ENCODE results near the gene KIF19. TPM values are rescaled to one million over a fixed set of nuclear protein-coding genes. Genes with fewer than 3 reads are reported as not detected.
"Not testable (repeated sequence)": the region's sequence is repeated elsewhere in the genome, so short reads cannot be mapped to it uniquely, and the experiment has no call there.

KIF19 gene
- total RNA-seq (10 to 100 TPM in 1 of 2 donors, 1 to 10 TPM in 1; 8.9 to 12.7 TPM), polyA plus RNA-seq (1 to 10 TPM; 4.2 to 4.5 TPM)
- long read RNA-seq, donor 1, partial matches to known transcripts, result 0 of 2 reads
- long read RNA-seq, donor 1, other reads (novel, unspliced or antisense), result 0 of 2 reads
- long read RNA-seq, donor 2, result 0 reads
- long read RNA-seq, donor 3, result 0 reads
- long read RNA-seq, donor 4, result 0 reads
- long read RNA-seq, donor 5, partial matches to known transcripts, result 0 of 1 reads
- long read RNA-seq, donor 5, other reads (novel, unspliced or antisense), result 0 of 1 reads

- DNase-seq (peak; percentile 57 to 74 (median 72)), ATAC-seq (ENCODE audit: insufficient read depth, low FRiP score) (no peak)
- Histone ChIP-seq H3K9ac (ENCODE audit: insufficient read depth in 1 of 2, low read length in 2 of 2) (no peak within 1 kb of the TSS), H3K27me3 (ENCODE audit: control insufficient read depth in 3 of 3, insufficient read depth in 3 of 3, low read length in 2 of 3) (peaks cover 0 to 19% (median 7%) of the 10 kb centered on the region in 3 donors), H3K36me3 (ENCODE audit: control insufficient read depth in 4 of 4, insufficient read depth in 4 of 4, low read length in 4 of 4) (no peaks in the 10 kb centered on the region), H3K4me3 (no peak within 1 kb of the TSS), H3K4me1 (ENCODE audit: control insufficient read depth in 5 of 5, insufficient read depth in 5 of 5, low read length in 5 of 5) (peaks cover 0 to 14% (median 4%) of the 10 kb centered on the region in 5 donors), H3K9me3 (ENCODE audit: control insufficient read depth in 4 of 4, insufficient read depth in 3 of 4, low read length in 3 of 4) (no peaks in the 10 kb centered on the region), H3K27ac (ENCODE audit: low read depth in 1 of 2, low read length in 1 of 2) (no peak within 1 kb of the TSS)
- WGBS, 2 donors, result 4 to 12% methylated on average over 16 to 73 of the region's 73 CpGs
- TF ChIP-seq CTCF (IDR thresholded peaks at IDR 0.05; ENCODE audit: control extremely low read depth, extremely low read depth), result no peak
These were observed at the start of gene KIF19 for GRCh38 chr17:74325743-74326379. KIF19 (plus strand) TSS chr17:74326226; CDS start chr17:74326350, 124 bp downstream.

DNA sequence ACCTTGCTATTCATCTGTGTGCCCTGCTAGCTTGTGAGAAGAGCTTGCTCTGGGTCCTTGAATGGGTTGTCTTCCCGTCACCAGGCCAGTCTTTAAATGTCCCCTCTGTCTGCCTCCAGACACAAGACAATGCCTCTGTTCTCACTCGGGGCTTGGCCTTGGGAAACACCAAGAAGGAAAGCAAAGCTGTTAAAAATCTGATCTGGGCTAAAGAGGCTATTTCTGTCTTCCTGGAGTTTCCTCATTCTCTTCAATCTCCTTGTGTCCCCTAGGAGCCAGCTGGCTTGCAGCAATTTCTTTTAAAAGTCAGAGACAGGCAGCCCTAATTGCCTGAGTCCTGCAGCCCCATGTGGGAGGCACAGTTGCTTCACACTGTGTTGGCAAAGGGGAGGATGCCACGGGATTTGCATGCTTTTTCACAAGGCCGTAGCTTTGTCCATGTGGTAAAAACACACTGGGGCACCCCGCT lies 49.5 kb upstream of the KIF19 start:
- peak overlapping the region in 1 of 2 donors; percentile 62 for H3K27ac ChIP-seq (ENCODE audit: low read depth in 1 of 2, low read length in 1 of 2)
- H3K27me3 ChIP-seq (ENCODE audit: control insufficient read depth in 3 of 3, insufficient read depth in 3 of 3, low read length in 2 of 3), result no peaks in the 10 kb centered on the region
- peaks cover 0 to 33% (median 4%) of the 10 kb centered on the region in 5 donors for H3K4me1 ChIP-seq (ENCODE audit: control insufficient read depth in 5 of 5, insufficient read depth in 5 of 5, low read length in 5 of 5)
- ATAC-seq (ENCODE audit: insufficient read depth, low FRiP score) (no peak), DNase-seq (no peak)
- no peaks in the 10 kb centered on the region for H3K36me3 ChIP-seq (ENCODE audit: control insufficient read depth in 4 of 4, insufficient read depth in 4 of 4, low read length in 4 of 4)
- H3K9ac ChIP-seq (ENCODE audit: insufficient read depth in 1 of 2, low read length in 2 of 2), result no peak overlapping the region
- no peak for TF ChIP-seq CTCF (IDR thresholded peaks at IDR 0.05; ENCODE audit: control extremely low read depth, extremely low read depth)
- WGBS, 2 donors, result 64 to 67% methylated on average over 5 of the region's 5 CpGs
- H3K4me3 ChIP-seq, result no peak overlapping the region
- no peaks in the 10 kb centered on the region for H3K9me3 ChIP-seq (ENCODE audit: control insufficient read depth in 4 of 4, insufficient read depth in 3 of 4, low read length in 3 of 4)

DNA sequence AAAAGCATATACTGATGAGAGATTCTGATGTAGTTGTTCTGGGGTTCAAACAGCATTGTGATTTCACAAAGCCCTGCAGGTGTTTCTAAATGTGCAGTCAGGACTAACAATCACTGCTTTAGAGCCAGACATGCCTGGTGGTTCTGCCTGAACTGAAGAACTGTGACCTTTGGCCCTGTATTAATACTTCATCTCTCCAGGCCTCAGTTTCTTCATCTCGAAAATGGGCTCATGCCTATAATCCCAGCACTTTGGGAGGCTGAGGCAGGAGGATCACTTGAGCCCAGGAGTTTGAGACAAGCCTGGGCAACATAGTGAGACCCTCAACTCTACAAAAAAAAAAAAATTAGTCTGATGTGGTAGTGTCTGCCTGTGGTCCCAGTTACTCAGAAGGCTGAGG lies 48.1 kb upstream of the KIF19 start:
- H3K27ac ChIP-seq (ENCODE audit: low read depth in 1 of 2, low read length in 1 of 2), result no peak overlapping the region
- WGBS, 2 donors, result 86 to 89% methylated on average over 1 of the region's 1 CpG
- H3K9me3 ChIP-seq (ENCODE audit: control insufficient read depth in 4 of 4, insufficient read depth in 3 of 4, low read length in 3 of 4), result no peaks in the 10 kb centered on the region
- H3K27me3 ChIP-seq (ENCODE audit: control insufficient read depth in 3 of 3, insufficient read depth in 3 of 3, low read length in 2 of 3), result no peaks in the 10 kb centered on the region
- DNase-seq (no peak), ATAC-seq (ENCODE audit: insufficient read depth, low FRiP score) (no peak)
- no peak overlapping the region for H3K4me3 ChIP-seq
- no peak for TF ChIP-seq CTCF (IDR thresholded peaks at IDR 0.05; ENCODE audit: control extremely low read depth, extremely low read depth)
- peaks cover 0 to 20% (median 3%) of the 10 kb centered on the region in 5 donors for H3K4me1 ChIP-seq (ENCODE audit: control insufficient read depth in 5 of 5, insufficient read depth in 5 of 5, low read length in 5 of 5)
- H3K9ac ChIP-seq (ENCODE audit: insufficient read depth in 1 of 2, low read length in 2 of 2), result no peak overlapping the region
- H3K36me3 ChIP-seq (ENCODE audit: control insufficient read depth in 4 of 4, insufficient read depth in 4 of 4, low read length in 4 of 4), result no peaks in the 10 kb centered on the region

DNA sequence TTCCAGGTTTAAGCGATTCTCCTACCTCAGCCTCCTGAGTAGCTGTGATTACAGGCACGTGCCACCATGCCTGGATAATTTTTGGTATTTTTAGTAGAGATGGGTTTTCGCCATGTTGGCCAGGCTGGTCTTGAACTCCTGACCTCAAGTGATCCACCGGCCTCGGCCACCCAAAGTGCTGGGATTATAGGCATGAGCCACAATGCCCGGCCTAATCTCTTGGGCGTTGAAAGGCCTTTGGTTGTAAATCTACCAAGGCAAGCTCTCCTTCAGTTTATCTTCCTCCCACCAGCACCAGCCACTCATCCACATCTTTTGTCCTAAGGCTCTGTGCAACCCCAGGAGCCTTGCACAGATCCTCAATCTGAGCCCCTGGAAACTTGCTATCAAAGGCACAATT lies 46.4 kb upstream of the KIF19 start:
- H3K9me3 ChIP-seq (ENCODE audit: control insufficient read depth in 4 of 4, insufficient read depth in 3 of 4, low read length in 3 of 4); H3K27ac ChIP-seq (ENCODE audit: low read depth in 1 of 2, low read length in 1 of 2); H3K36me3 ChIP-seq (ENCODE audit: control insufficient read depth in 4 of 4, insufficient read depth in 4 of 4, low read length in 4 of 4); DNase-seq; H3K9ac ChIP-seq (ENCODE audit: insufficient read depth in 1 of 2, low read length in 2 of 2); H3K27me3 ChIP-seq (ENCODE audit: control insufficient read depth in 3 of 3, insufficient read depth in 3 of 3, low read length in 2 of 3); H3K4me3 ChIP-seq; ATAC-seq (ENCODE audit: insufficient read depth, low FRiP score): not testable (repeated sequence)
- WGBS, 2 donors, result 96% methylated on average over 7 of the region's 7 CpGs
- H3K4me1 ChIP-seq (ENCODE audit: control insufficient read depth in 5 of 5, insufficient read depth in 5 of 5, low read length in 5 of 5), result peaks cover 0 to 12% (median 2%) of the 10 kb centered on the region in 5 donors
